PC-3 (cell line): ENCODE measurements around the gene CDKN1A. TPM values are rescaled to one million over a fixed set of nuclear protein-coding genes. Genes with fewer than 3 reads are reported as not detected.

Source experiments
- ATAC-seq: fragments of 200-7000 bp; cut with Tn5 transposase; 2 replicates; pipeline ENCODE4 v1.9.1; 2020; ENCODE audit warnings: mild to moderate bottlenecking, moderate library complexity
- BruUV-seq: library from RNA; stranded (reverse); fragments of 400-500 nt; replicated peaks from 2 replicates; lab custom pipeline; 2021; lab: Mats Ljungman, UMichigan
- CTCF ChIA-PET: fragments of 300-600 bp; sonication (Branson Sonifier 250); formaldehyde crosslinking; loops from one replicate; lab custom pipeline; 2022; ENCODE audit warnings: antibody characterized with exemption; lab: Charles Lee
- POLR2A ChIA-PET: fragments of 300-600 bp; sonication (Branson Sonifier 250); formaldehyde crosslinking; loops from one replicate; lab custom pipeline; 2022; ENCODE audit warnings: antibody characterized with exemption; ENCODE audit not compliant: unreplicated experiment; lab: Charles Lee
- DNase-seq: peaks from one replicate; pipeline ENCODE4 v3.0.0-alpha.2; 2015
- H2AFZ ChIP-seq: fragments of 300-600 bp; sonication (generic); 2 replicates; pipeline ENCODE4 v1.6.0; 2016; ENCODE audit warnings: antibody characterized with exemption, low read length
- H3F3A ChIP-seq: fragments of 300-600 bp; sonication (generic); one replicate; pipeline ENCODE4 v1.6.0; 2017; ENCODE audit warnings: antibody characterized with exemption, low read length, control low read depth, mild to moderate bottlenecking; ENCODE audit not compliant: unreplicated experiment
- H3K27ac ChIP-seq: fragments of 300-600 bp; sonication (generic); 2 replicates; pipeline ENCODE4 v1.5.1; 2016; ENCODE audit warnings: mild to moderate bottlenecking, low read length
- H3K27me3 ChIP-seq: fragments of 300-600 bp; sonication (generic); 2 replicates; pipeline ENCODE4 v1.6.1; 2016; ENCODE audit warnings: low read length, mixed read lengths
- H3K36me3 ChIP-seq: fragments of 300-600 bp; sonication (generic); 2 replicates; pipeline ENCODE4 v1.6.1; 2016; ENCODE audit warnings: low read depth, mixed run types, low read length, mixed read lengths
- H3K4me1 ChIP-seq: fragments of 300-600 bp; sonication (generic); 2 replicates; pipeline ENCODE4 v1.5.1; 2016; ENCODE audit warnings: low read length; ENCODE audit not compliant: insufficient read depth
- H3K4me2 ChIP-seq: fragments of 300-600 bp; sonication (generic); 2 replicates; pipeline ENCODE4 v1.6.0; 2016; ENCODE audit warnings: low read length
- H3K4me3 ChIP-seq: fragments of 300-600 bp; sonication (generic); 2 replicates; pipeline ENCODE4 v1.5.1; 2016; ENCODE audit warnings: mild to moderate bottlenecking, low read length, mixed read lengths
- H3K79me2 ChIP-seq: fragments of 300-600 bp; sonication (generic); 2 replicates; pipeline ENCODE4 v1.6.1; 2017; ENCODE audit warnings: low read length, mixed read lengths
- H3K9ac ChIP-seq: fragments of 300-600 bp; sonication (generic); 2 replicates; pipeline ENCODE4 v1.6.0; 2016; ENCODE audit warnings: mild to moderate bottlenecking, low read length
- H3K9me2 ChIP-seq: fragments of 300-600 bp; sonication (generic); replicated peaks from 2 replicates; pipeline ENCODE4 v1.6.1; 2016; ENCODE audit warnings: mixed run types, low read length, mixed read lengths
- H3K9me3 ChIP-seq: fragments of 300-600 bp; sonication (generic); 2 replicates; pipeline ENCODE4 v1.6.1; 2016; ENCODE audit warnings: low read length, mixed read lengths
- H4K20me1 ChIP-seq: fragments of 300-600 bp; sonication (generic); 2 replicates; pipeline ENCODE4 v1.6.1; 2016; ENCODE audit warnings: low read length, mixed read lengths
- CTCF ChIP-seq: fragments of 300-600 bp; sonication (generic); conservative IDR thresholded peaks from 2 replicates; pipeline ENCODE4 v1.5.1; 2017; ENCODE audit warnings: antibody characterized with exemption, low read depth, mild to moderate bottlenecking, low read length
- EZH2 ChIP-seq: fragments of 300-600 bp; sonication (generic); IDR thresholded peaks from one replicate; pipeline ENCODE4 v1.6.1; 2017; ENCODE audit warnings: antibody characterized with exemption, mild to moderate bottlenecking, low read length; ENCODE audit not compliant: unreplicated experiment
- EZH2phosphoT487 ChIP-seq: fragments of 300-600 bp; sonication (generic); IDR thresholded peaks from 2 replicates; pipeline ENCODE4 v1.6.1; 2018; ENCODE audit warnings: mild to moderate bottlenecking, antibody characterized with exemption, low read length, borderline replicate concordance
- intact Hi-C: fragments of 100-400 bp; cut with micrococcal nuclease; formaldehyde crosslinking; loops from 2 replicates; pipeline ENCODE4 v1.9.0; 2023
- total RNA-seq: library from RNA; depleted of rRNA; stranded (reverse); fragments of >200 nt; gene quantifications from 2 replicates; pipeline ENCODE4 v1.2.3, GENCODE V29; 2014

Gene CDKN1A
- total RNA-seq, 1 experiment from 2014 or later: 79.5 TPM

GRCh38 chr6:36631326-36632011, 47.0 kb upstream of the CDKN1A start:
- ATAC-seq (no peak), DNase-seq (no peak)
- Histone ChIP-seq H3K4me3 (no peak overlapping the region), H3K9ac (no peak overlapping the region), H3K36me3 (no peaks in the 10 kb centered on the region), H3K4me1 (peaks cover 13% of the 10 kb centered on the region), H4K20me1 (no peaks in the 10 kb centered on the region), H3K9me2 (no peaks in the 10 kb centered on the region), H3K79me2 (no peaks in the 10 kb centered on the region), H3F3A (no peaks in the 10 kb centered on the region), H3K4me2 (no peak overlapping the region), H3K27me3 (no peaks in the 10 kb centered on the region), H2AFZ (no peak overlapping the region), H3K9me3 (no peaks in the 10 kb centered on the region), H3K27ac (no peak overlapping the region)
- ChIA-PET POLR2A (no interaction called here), CTCF (no interaction called here)
- TF ChIP-seq EZH2phosphoT487: no peak
- no peak for TF ChIP-seq CTCF
- no peak for TF ChIP-seq EZH2
- BruUV-seq: no TSS peak
- intact Hi-C loops: no loop called here

- no TSS peak for BruUV-seq
- H4K20me1 ChIP-seq: no peaks in the 10 kb centered on the region
- no peak overlapping the region for H2AFZ ChIP-seq
- CTCF ChIA-PET: interaction anchor here (0.5 kb wide), 1 partner anchor 18 kb away, joined by 4 read pairs; no protein-coding TSS in a partner anchor
- ATAC-seq (no peak), DNase-seq (no peak)
- no peaks in the 10 kb centered on the region for H3K79me2 ChIP-seq
- no peak overlapping the region for H3K9ac ChIP-seq
- intact Hi-C loops: no loop called here
- H3K36me3 ChIP-seq: no peaks in the 10 kb centered on the region
- no peak overlapping the region for H3K4me2 ChIP-seq
- no peaks in the 10 kb centered on the region for H3K27me3 ChIP-seq
- H3F3A ChIP-seq: no peaks in the 10 kb centered on the region
- POLR2A ChIA-PET: no interaction called here
- no peak overlapping the region for H3K27ac ChIP-seq
- TF ChIP-seq EZH2 (no peak), EZH2phosphoT487 (no peak), CTCF (no peak)
- no peaks in the 10 kb centered on the region for H3K9me3 ChIP-seq
- peaks cover 13% of the 10 kb centered on the region for H3K4me1 ChIP-seq
- H3K4me3 ChIP-seq: no peak overlapping the region
- H3K9me2 ChIP-seq: no peaks in the 10 kb centered on the region
Measured at GRCh38 chr6:36633370-36633769, 45.1 kb upstream of the CDKN1A start.

- Histone ChIP-seq H3K27ac (no peak overlapping the region), H3K79me2 (no peaks in the 10 kb centered on the region), H3K4me1 (peaks cover 13% of the 10 kb centered on the region), H3F3A (no peaks in the 10 kb centered on the region), H3K4me3 (no peak overlapping the region), H3K36me3 (no peaks in the 10 kb centered on the region), H3K4me2 (peak overlapping the region; percentile 32), H3K9me3 (no peaks in the 10 kb centered on the region), H3K27me3 (no peaks in the 10 kb centered on the region), H3K9me2 (no peaks in the 10 kb centered on the region), H4K20me1 (no peaks in the 10 kb centered on the region), H2AFZ (peak overlapping the region; percentile 47; the same call in 1 of the 2 replicates), H3K9ac (no peak overlapping the region)
- no TSS peak for BruUV-seq
- ChIA-PET POLR2A (no interaction called here), CTCF (interaction anchor here (0.5 to 0.6 kb wide), 2 partner anchors 19 kb away, joined by 3 to 4 read pairs; no protein-coding TSS in a partner anchor)
- no peak for TF ChIP-seq EZH2
- DNase-seq (peak; percentile 67), ATAC-seq (peak; percentile 89)
- intact Hi-C loops: no loop called here
Measured at GRCh38 chr6:36633915-36634314, 44.6 kb upstream of the CDKN1A start.
